Activated CD8-positive, alpha-beta memory T cell treated with anti-CD3 and anti-CD28 coated beads for 36 hours (primary cell): Measurements from ENCODE around the gene PYGO2. TPM values are rescaled to one million over a fixed set of nuclear protein-coding genes. Genes with fewer than 3 reads are reported as not detected.

Experiments used
- CTCF ChIA-PET: fragments of 350-600 bp; sonication (Branson Sonifier 250); formaldehyde crosslinking; loops from one replicate; lab custom pipeline; 2021; ENCODE audit warnings: antibody characterized with exemption; lab: Charles Lee
- POLR2A ChIA-PET: fragments of 350-600 bp; sonication (Branson Sonifier 250); formaldehyde crosslinking; loops from one replicate; lab custom pipeline; 2021; ENCODE audit warnings: antibody characterized with exemption; lab: Charles Lee
- total RNA-seq, 2 experiments: library from RNA; stranded (reverse); gene quantifications; one replicate each; pipeline ENCODE4 v1.2.3, GENCODE V29; 2021

PYGO2 gene
- total RNA-seq, 2 experiments from 2014 or later, result 28.7 to 30.1 TPM

GRCh38 chr1:154958681-154959425, 2.7 kb downstream of the PYGO2 start:
- POLR2A ChIA-PET, result no interaction called here
- CTCF ChIA-PET, result interaction anchor here (0.7 to 1.7 kb wide), 3 partner anchors 40 to 72 kb away, joined by 3 to 7 read pairs (median 4); no protein-coding TSS in a partner anchor

- ChIA-PET CTCF (no interaction called here), POLR2A (no interaction called here)
Observed at GRCh38 chr1:154958036-154958435, 3.5 kb downstream of the PYGO2 start.

GRCh38 chr1:154957091-154957657, 4.4 kb downstream of the PYGO2 start:
- ChIA-PET CTCF (interaction anchor here (0.9 kb wide), 1 partner anchor 128 kb away, joined by 3 read pairs; no protein-coding TSS in a partner anchor), POLR2A (no interaction called here)

- CTCF ChIA-PET, result interaction anchor here (0.9 to 3.5 kb wide), 5 partner anchors 18 to 128 kb away, joined by 3 to 11 read pairs (median 4); partner anchors contain the start of gene CKS1B
- POLR2A ChIA-PET, result no interaction called here
Observed at GRCh38 chr1:154956544-154956941, 5.0 kb downstream of the PYGO2 start.

GRCh38 chr1:154955718-154956543, 5.7 kb downstream of the PYGO2 start, which contains the start of gene PBXIP1:
Gene PBXIP1 (minus strand): TSS chr1:154956099. CDS start chr1:154953721, 2,378 bp downstream.
- ChIA-PET CTCF (interaction anchor here (0.5 to 5.2 kb wide), 13 partner anchors 10 to 409 kb away, joined by 3 to 20 read pairs (median 3); partner anchors contain the start of genes CKS1B and PMVK), POLR2A (interaction anchor here (1.0 to 1.2 kb wide), 3 partner anchors 18 to 43 kb away, joined by 3 to 4 read pairs (median 3); partner anchors contain the start of gene PMVK)

- ChIA-PET CTCF (interaction anchor here (0.8 to 5.2 kb wide), 12 partner anchors 11 to 408 kb away, joined by 3 to 20 read pairs (median 3); partner anchors contain the start of gene PMVK), POLR2A (interaction anchor here (1.0 to 1.2 kb wide), 4 partner anchors 18 to 46 kb away, joined by 3 to 4 read pairs (median 4); partner anchors contain the start of gene PMVK)
Observed at GRCh38 chr1:154955039-154955717, 6.4 kb downstream of the PYGO2 start.

GRCh38 chr1:154954541-154954940, 7.0 kb downstream of the PYGO2 start:
- POLR2A ChIA-PET, result interaction anchor here (1.2 kb wide), 2 partner anchors 19 to 47 kb away, joined by 3 to 4 read pairs; no protein-coding TSS in a partner anchor
- CTCF ChIA-PET, result interaction anchor here (1.2 to 5.2 kb wide), 6 partner anchors 18 to 408 kb away, joined by 3 to 20 read pairs (median 3); partner anchors contain the start of gene PMVK

GRCh38 chr1:154953611-154954038, 8.0 kb downstream of the PYGO2 start:
- POLR2A ChIA-PET, result no interaction called here
- CTCF ChIA-PET, result interaction anchor here (0.6 to 5.2 kb wide), 6 partner anchors 20 to 1217 kb away, joined by 3 to 20 read pairs (median 4); no protein-coding TSS in a partner anchor

GRCh38 chr1:154952664-154953063, 8.9 kb downstream of the PYGO2 start:
- POLR2A ChIA-PET, result interaction anchor here (1.0 to 1.6 kb wide), 2 partner anchors 12 to 15 kb away, joined by 3 to 5 read pairs; no protein-coding TSS in a partner anchor

GRCh38 chr1:154951901-154952657, 9.5 kb downstream of the PYGO2 start:
- POLR2A ChIA-PET, result interaction anchor here (1.0 to 1.6 kb wide), 2 partner anchors 12 to 15 kb away, joined by 3 to 5 read pairs; no protein-coding TSS in a partner anchor
- CTCF ChIA-PET, result interaction anchor here (0.9 to 5.2 kb wide), 6 partner anchors 12 to 282 kb away, joined by 3 to 20 read pairs (median 4); no protein-coding TSS in a partner anchor

More at GRCh38 chr1:154952664-154953063, 8.9 kb downstream of the PYGO2 start:
- CTCF ChIA-PET, result interaction anchor here (0.6 to 5.2 kb wide), 7 partner anchors 12 to 339 kb away, joined by 3 to 20 read pairs (median 3); no protein-coding TSS in a partner anchor

- CTCF ChIA-PET, result no interaction called here
- POLR2A ChIA-PET, result no interaction called here
Observed at GRCh38 chr1:154948079-154948478, 13.5 kb downstream of the PYGO2 start.

GRCh38 chr1:154945962-154946850, 15.4 kb downstream of the PYGO2 start:
- POLR2A ChIA-PET, result no interaction called here

GRCh38 chr1:154945160-154945961, 16.2 kb downstream of the PYGO2 start:
- POLR2A ChIA-PET, result no interaction called here
- CTCF ChIA-PET, result interaction anchor here (0.5 to 1.2 kb wide), 4 partner anchors 50 to 164 kb away, joined by 3 to 5 read pairs (median 4); no protein-coding TSS in a partner anchor

More at GRCh38 chr1:154945962-154946850, 15.4 kb downstream of the PYGO2 start:
- CTCF ChIA-PET, result interaction anchor here (0.5 to 1.1 kb wide), 3 partner anchors 49 to 164 kb away, joined by 3 to 5 read pairs (median 4); no protein-coding TSS in a partner anchor

- ChIA-PET POLR2A (no interaction called here), CTCF (interaction anchor here (0.6 to 1.3 kb wide), 8 partner anchors 38 to 339 kb away, joined by 3 to 5 read pairs (median 4); partner anchors contain the start of gene FLAD1)
Observed at GRCh38 chr1:154944401-154945159, 17.0 kb downstream of the PYGO2 start.
